SU-DHL-6 (cell line): ENCODE results near the gene EVC2.

Experiments used
- H2AFZ ChIP-seq: fragments of 200-600 bp; sonication (generic); 2 replicates; pipeline ENCODE4 v1.6.1; 2014; ENCODE audit warnings: low read depth, mild to moderate bottlenecking, moderate library complexity, mixed read lengths, antibody characterized with exemption, low read length; ENCODE audit not compliant: severe bottlenecking
- H3F3A ChIP-seq: fragments of 200-600 bp; shearing (Covaris generic); 2 replicates; pipeline ENCODE4 v1.6.0; 2016; ENCODE audit warnings: antibody characterized with exemption, mild to moderate bottlenecking; ENCODE audit not compliant: insufficient read depth
- H3K27ac ChIP-seq: fragments of 200-600 bp; sonication (generic); 2 replicates; pipeline ENCODE4 v1.5.1; 2016; ENCODE audit warnings: low read depth, mild to moderate bottlenecking, low read length, moderate library complexity, mixed read lengths
- H3K27me3 ChIP-seq: fragments of 200-600 bp; sonication (generic), shearing (Covaris generic); 2 replicates; pipeline ENCODE4 v1.6.0; 2014; ENCODE audit warnings: mild to moderate bottlenecking, low read length
- H3K36me3 ChIP-seq: fragments of 200-600 bp; sonication (generic); 2 replicates; pipeline ENCODE4 v1.6.1; 2014; ENCODE audit warnings: mild to moderate bottlenecking, low read length, mixed read lengths
- H3K4me2 ChIP-seq: fragments of 300-600, 200-600 bp; shearing (Covaris generic), sonication (generic); 2 replicates; pipeline ENCODE4 v1.6.0; 2014; ENCODE audit warnings: low read length, low read depth, mild to moderate bottlenecking; ENCODE audit not compliant: poor library complexity, severe bottlenecking
- H3K4me3 ChIP-seq: fragments of 200-600 bp; sonication (generic); 2 replicates; pipeline ENCODE4 v1.5.1; 2014; ENCODE audit warnings: antibody characterized with exemption, low read length, mild to moderate bottlenecking, mixed read lengths; ENCODE audit not compliant: insufficient read depth, poor library complexity, severe bottlenecking
- H3K79me2 ChIP-seq: fragments of 200-600 bp; sonication (generic); 2 replicates; pipeline ENCODE4 v1.6.1; 2014; ENCODE audit warnings: mild to moderate bottlenecking, low read length, moderate library complexity; ENCODE audit not compliant: insufficient read depth
- H3K9ac ChIP-seq: fragments of 200-600 bp; sonication (generic); 2 replicates; pipeline ENCODE4 v1.7.0; 2014; ENCODE audit warnings: mild to moderate bottlenecking, low read length
- H3K9me2 ChIP-seq: fragments of 200-600 bp; sonication (generic); replicated peaks from 2 replicates; pipeline ENCODE4 v1.6.1; 2014; ENCODE audit warnings: low read length; ENCODE audit not compliant: insufficient read depth
- H3K9me3 ChIP-seq: fragments of 200-600 bp; sonication (generic); 2 replicates; pipeline ENCODE4 v1.6.1; 2014; ENCODE audit warnings: low read length, mixed read lengths; ENCODE audit not compliant: insufficient read depth
- H4K20me1 ChIP-seq: fragments of 200-600 bp; sonication (generic); 2 replicates; pipeline ENCODE4 v1.6.1; 2014; ENCODE audit warnings: low read depth, mild to moderate bottlenecking, antibody characterized with exemption, low read length, moderate library complexity, mixed read lengths
- EZH2phosphoT487 ChIP-seq: fragments of 200-600 bp; sonication (generic), shearing (Covaris generic); conservative IDR thresholded peaks from 2 replicates; pipeline ENCODE4 v1.6.1; 2018; ENCODE audit warnings: mild to moderate bottlenecking, antibody characterized with exemption, low read length, moderate library complexity, mixed read lengths
- TF ChIP-seq, protein P1 (sequence below): fragments of 200-600 bp; sonication (generic); IDR thresholded peaks from one replicate; pipeline ENCODE4 v1.5.1; 2017; ENCODE audit warnings: antibody characterized with exemption, mild to moderate bottlenecking, low read length, moderate library complexity; ENCODE audit not compliant: insufficient read depth, poor library complexity, severe bottlenecking

Gene EVC2

DNA sequence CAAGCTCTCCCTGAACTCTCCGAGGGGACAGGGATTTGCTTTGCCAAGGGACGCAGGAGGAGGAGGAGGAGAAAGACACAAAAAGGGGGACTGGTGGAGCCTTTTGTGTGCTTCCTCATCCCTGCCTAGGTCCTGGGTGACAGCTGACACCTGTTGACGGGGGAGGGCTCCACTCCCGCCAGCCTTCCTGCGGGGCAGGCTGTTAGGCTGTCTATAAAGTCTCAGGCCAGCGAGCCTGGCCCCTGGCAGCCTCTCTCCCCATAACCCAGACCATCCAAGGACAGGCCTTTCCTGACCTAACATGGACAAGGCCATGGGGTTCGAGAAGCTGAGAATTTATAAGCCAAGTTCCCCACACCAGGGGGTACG lies 832 bp upstream of the EVC2 start:
- H3K4me2 ChIP-seq, result no peak overlapping the region
- no peaks in the 10 kb centered on the region for H3K36me3 ChIP-seq
- no peaks in the 10 kb centered on the region for H3K9me2 ChIP-seq
- no peaks in the 10 kb centered on the region for H4K20me1 ChIP-seq
- no peak overlapping the region for H3K27ac ChIP-seq
- no peaks in the 10 kb centered on the region for H3K79me2 ChIP-seq
- H3K9me3 ChIP-seq, result no peaks in the 10 kb centered on the region
- no peak overlapping the region for H3K4me3 ChIP-seq
- no peak overlapping the region for H2AFZ ChIP-seq
- no peaks in the 10 kb centered on the region for H3K27me3 ChIP-seq
- no peak overlapping the region for H3K9ac ChIP-seq
- TF ChIP-seq, protein P1, sequence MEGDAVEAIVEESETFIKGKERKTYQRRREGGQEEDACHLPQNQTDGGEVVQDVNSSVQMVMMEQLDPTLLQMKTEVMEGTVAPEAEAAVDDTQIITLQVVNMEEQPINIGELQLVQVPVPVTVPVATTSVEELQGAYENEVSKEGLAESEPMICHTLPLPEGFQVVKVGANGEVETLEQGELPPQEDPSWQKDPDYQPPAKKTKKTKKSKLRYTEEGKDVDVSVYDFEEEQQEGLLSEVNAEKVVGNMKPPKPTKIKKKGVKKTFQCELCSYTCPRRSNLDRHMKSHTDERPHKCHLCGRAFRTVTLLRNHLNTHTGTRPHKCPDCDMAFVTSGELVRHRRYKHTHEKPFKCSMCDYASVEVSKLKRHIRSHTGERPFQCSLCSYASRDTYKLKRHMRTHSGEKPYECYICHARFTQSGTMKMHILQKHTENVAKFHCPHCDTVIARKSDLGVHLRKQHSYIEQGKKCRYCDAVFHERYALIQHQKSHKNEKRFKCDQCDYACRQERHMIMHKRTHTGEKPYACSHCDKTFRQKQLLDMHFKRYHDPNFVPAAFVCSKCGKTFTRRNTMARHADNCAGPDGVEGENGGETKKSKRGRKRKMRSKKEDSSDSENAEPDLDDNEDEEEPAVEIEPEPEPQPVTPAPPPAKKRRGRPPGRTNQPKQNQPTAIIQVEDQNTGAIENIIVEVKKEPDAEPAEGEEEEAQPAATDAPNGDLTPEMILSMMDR, result no peak
- no peak for TF ChIP-seq EZH2phosphoT487
- no peaks in the 10 kb centered on the region for H3F3A ChIP-seq

DNA sequence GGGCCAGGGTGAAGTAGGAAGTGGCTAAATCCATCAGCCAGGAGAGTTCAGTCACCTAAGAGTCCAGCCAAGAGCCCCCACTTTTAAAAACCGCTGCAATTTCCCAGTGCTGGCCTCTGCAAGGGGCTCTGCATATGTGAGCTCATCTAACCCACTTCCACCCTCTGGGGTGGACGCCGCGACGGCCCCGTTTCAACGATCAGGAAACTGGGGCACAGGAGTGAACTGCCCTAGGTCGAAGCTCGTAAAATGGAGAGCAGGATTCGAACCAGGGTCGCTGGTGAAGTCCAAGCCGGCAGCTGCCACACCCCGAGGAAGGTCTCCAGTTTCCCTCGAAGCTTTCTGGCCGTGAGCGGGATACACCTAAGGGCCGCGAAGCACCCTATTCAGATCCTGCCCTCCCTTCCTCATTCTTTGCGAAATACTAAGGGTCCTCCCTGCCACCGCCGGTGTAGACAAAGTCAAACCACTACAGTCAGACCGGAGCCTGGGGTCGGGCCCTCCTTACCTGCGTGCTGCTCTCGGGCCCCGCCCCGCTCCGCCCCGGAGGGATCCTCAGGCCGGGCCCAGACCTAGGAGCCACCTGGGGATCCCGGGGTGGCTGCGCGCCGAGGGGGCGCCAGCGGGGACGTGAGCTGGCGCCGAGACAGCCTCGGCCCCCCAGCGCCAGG lies 446 bp downstream of the EVC2 start:
- no peaks in the 10 kb centered on the region for H4K20me1 ChIP-seq
- H3K9me2 ChIP-seq, result no peaks in the 10 kb centered on the region; the same call in 1 of the 2 replicates
- H3K9ac ChIP-seq, result no peak overlapping the region
- H3F3A ChIP-seq, result no peaks in the 10 kb centered on the region
- H3K4me3 ChIP-seq, result no peak overlapping the region
- TF ChIP-seq EZH2phosphoT487, result no peak
- TF ChIP-seq, protein P1, result no peak
- no peak overlapping the region for H3K27ac ChIP-seq
- no peak overlapping the region for H2AFZ ChIP-seq
- no peaks in the 10 kb centered on the region for H3K36me3 ChIP-seq
- no peaks in the 10 kb centered on the region for H3K27me3 ChIP-seq
- no peak overlapping the region for H3K4me2 ChIP-seq
- H3K9me3 ChIP-seq, result no peaks in the 10 kb centered on the region
- H3K79me2 ChIP-seq, result no peaks in the 10 kb centered on the region

DNA sequence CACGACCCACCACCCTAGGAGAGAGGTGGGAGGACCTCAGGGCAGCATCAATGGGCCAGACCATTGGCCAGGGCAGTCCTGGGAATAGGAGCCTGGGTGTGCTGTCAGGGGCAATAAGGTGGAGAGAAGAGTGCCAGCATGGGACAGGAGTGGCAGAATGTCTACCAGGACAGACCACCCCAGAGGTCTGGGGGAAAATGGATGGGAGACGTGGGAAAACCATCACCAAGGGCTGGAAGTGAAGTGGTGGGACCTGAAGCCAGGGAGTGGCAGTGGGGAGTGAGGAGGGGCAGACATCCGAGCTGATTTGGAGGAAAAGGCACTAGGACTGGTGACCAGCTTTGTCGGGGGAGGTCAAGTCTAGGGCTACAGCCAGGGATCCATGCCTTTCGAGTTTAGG lies 993 bp downstream of the EVC2 start:
- no peaks in the 10 kb centered on the region for H3K9me3 ChIP-seq
- no peaks in the 10 kb centered on the region for H3K79me2 ChIP-seq
- no peak for TF ChIP-seq EZH2phosphoT487
- TF ChIP-seq, protein P1, result no peak
- no peaks in the 10 kb centered on the region; the same call in 1 of the 2 replicates for H3K9me2 ChIP-seq
- H3K4me3 ChIP-seq, result no peak overlapping the region
- no peaks in the 10 kb centered on the region for H4K20me1 ChIP-seq
- no peak overlapping the region for H2AFZ ChIP-seq
- H3K9ac ChIP-seq, result no peak overlapping the region
- H3K36me3 ChIP-seq, result no peaks in the 10 kb centered on the region
- no peaks in the 10 kb centered on the region for H3F3A ChIP-seq
- no peaks in the 10 kb centered on the region for H3K27me3 ChIP-seq
- H3K27ac ChIP-seq, result no peak overlapping the region
- no peak overlapping the region for H3K4me2 ChIP-seq
